K562 (cell line): Measurements from ENCODE around the gene FTH1. TPM values are rescaled to one million over a fixed set of nuclear protein-coding genes. Genes with fewer than 3 reads are reported as not detected.

Source experiments
- ATAC-seq: fragments of 200-7000 bp; cut with Tn5 transposase; 3 replicates; pipeline ENCODE4 v1.9.1; 2020; ENCODE audit warnings: moderate library complexity
- BruUV-seq: library from RNA; stranded (reverse); fragments of 400-500 nt; replicated peaks from 2 replicates; lab custom pipeline; 2021; lab: Mats Ljungman, UMichigan
- CTCF ChIA-PET: fragments of 300-600 bp; formaldehyde crosslinking; extraction: SDS; loops from one replicate; lab custom pipeline; 2021; ENCODE audit warnings: low intra/inter-chr PET ratio; lab: Yijun Ruan, JAX
- POLR2A ChIA-PET: fragments of 300-600, 350-650 bp; sonication (Branson Sonifier 250); formaldehyde crosslinking; extraction: SDS; loops from one replicate; lab custom pipeline; 2021; ENCODE audit warnings: antibody characterized with exemption, inconsistent platforms; lab: Yijun Ruan, JAX
- DNase-seq, 4 experiments: peaks; one replicate each; pipeline versions ENCODE4 v3.0.0 to v3.0.0-alpha.2; 2011 to 2018; ENCODE audit warnings: low spot score in 3 of 4, mixed read lengths in 3 of 4; ENCODE audit errors: extremely low read depth in 1 of 4
- FAIRE-seq: peaks from 2 replicates; lab custom pipeline; 2011; peaks lifted over from hg19 to GRCh38; lab: Jason Lieb, UNC
- H2AFZ ChIP-seq: 2 replicates; pipeline ENCODE4 v1.6.0; 2011; ENCODE audit warnings: low read depth, low read length, control low read depth, inconsistent platforms
- H3K27ac ChIP-seq: fragments of 200-600 bp; 3 replicates; pipeline ENCODE4 v1.8.0; 2011; ENCODE audit warnings: low read depth, mild to moderate bottlenecking, control low read depth, inconsistent platforms, low read length, moderate library complexity, mixed read lengths; ENCODE audit errors: extremely low read depth
- H3K27me3 ChIP-seq, 2 experiments: fragments of 300-600 bp in 1 of 2; 2 replicates in 1 of 2; 3 replicates in 1 of 2; pipeline versions ENCODE4 v1.6.0 to v1.8.0; 2011; ENCODE audit warnings: inconsistent platforms in 2 of 2, low read length in 2 of 2, mild to moderate bottlenecking in 1 of 2, mixed read lengths in 1 of 2, moderate library complexity in 1 of 2; ENCODE audit not compliant: control insufficient read depth in 2 of 2, insufficient read depth in 2 of 2
- H3K36me3 ChIP-seq: fragments of 300-600 bp; 3 replicates; pipeline ENCODE4 v1.8.0; 2011; ENCODE audit warnings: mild to moderate bottlenecking, low read length, inconsistent platforms; ENCODE audit not compliant: control insufficient read depth, insufficient read depth
- H3K4me1 ChIP-seq, 2 experiments: fragments of 200-600 bp in 1 of 2; replicated peaks in 1 of 2; 2 replicates in 1 of 2; 3 replicates in 1 of 2; pipeline versions ENCODE4 v1.5.1 to v1.8.0; 2011; ENCODE audit warnings: inconsistent platforms in 2 of 2, low read length in 2 of 2, mild to moderate bottlenecking in 1 of 2, mixed read lengths in 1 of 2, moderate library complexity in 1 of 2; ENCODE audit not compliant: control insufficient read depth in 2 of 2, insufficient read depth in 2 of 2
- H3K4me2 ChIP-seq: 2 replicates; pipeline ENCODE4 v1.6.1; 2011; ENCODE audit warnings: low read length, control low read depth, inconsistent platforms, mixed read lengths; ENCODE audit not compliant: insufficient read depth
- H3K4me3 ChIP-seq: fragments of 200-600 bp; sonication (generic), shearing (Covaris generic); 2 replicates; pipeline ENCODE4 v1.5.1; 2016; ENCODE audit warnings: control low read depth, inconsistent platforms
- H3K79me2 ChIP-seq: fragments of 200-600 bp; 3 replicates; pipeline ENCODE4 v1.8.0; 2011; ENCODE audit warnings: low read length, inconsistent platforms; ENCODE audit not compliant: control insufficient read depth, insufficient read depth
- H3K9ac ChIP-seq, 2 experiments: 2 replicates each; pipeline versions ENCODE4 v1.6.0 to v1.6.1; 2011; ENCODE audit warnings: low read depth in 2 of 2, low read length in 2 of 2, control low read depth in 1 of 2, inconsistent platforms in 1 of 2, mild to moderate bottlenecking in 1 of 2, mixed read lengths in 1 of 2; ENCODE audit not compliant: insufficient read depth in 1 of 2
- H3K9me1 ChIP-seq: one replicate; pipeline ENCODE4 v1.6.0; 2011; ENCODE audit warnings: inconsistent platforms, mild to moderate bottlenecking, low read length, moderate library complexity; ENCODE audit not compliant: control insufficient read depth, insufficient read depth
- H3K9me3 ChIP-seq: replicated peaks from 2 replicates; pipeline ENCODE4 v1.5.1; 2011; ENCODE audit warnings: low read depth, low read length, inconsistent platforms; ENCODE audit not compliant: control insufficient read depth, insufficient read depth
- H4K20me1 ChIP-seq: replicated peaks from 2 replicates; pipeline ENCODE4 v1.6.1; 2011; ENCODE audit warnings: low read length, inconsistent platforms, mixed read lengths; ENCODE audit not compliant: control insufficient read depth, insufficient read depth
- ELK1 ChIP-seq: sonication (generic); formaldehyde crosslinking; IDR thresholded peaks from 2 replicates; pipeline ENCODE4 v1.8.1; 2022; ENCODE audit warnings: missing genetic modification reagents
- ZC3H8 ChIP-seq: fragments of 450-650 bp; IDR thresholded peaks from 2 replicates; pipeline ENCODE4 v1.6.1; 2017
- ZNF384 ChIP-seq: IDR thresholded peaks from 2 replicates; pipeline ENCODE4 v1.6.1; 2012; ENCODE audit warnings: low read depth, low read length, improper control_type of control experiment
- ZNF766 ChIP-seq: fragments of 200-800 bp; sonication (Bioruptor generic); conservative IDR thresholded peaks from 2 replicates; pipeline ENCODE4 v1.6.1; 2016; ENCODE audit warnings: missing genetic modification characterization, missing compliant biosample characterization
- WGBS: fragments of 100-300 bp; shearing (Covaris generic); methylation state at CpG from one replicate; pipeline ENCODE4 v1.1.6; 2016; ENCODE audit warnings: low coverage, mixed read lengths; ENCODE audit not compliant: insufficient coverage; ENCODE audit errors: missing lambda C conversion rate; 5-methylcytosine and 5-hydroxymethylcytosine counted together
- in situ Hi-C: fragments of 300-500 bp; cut with MboI; formaldehyde crosslinking; loops from 4 replicates; pipeline ENCODE4 v1.15.0; 2018; ENCODE audit warnings: inconsistent platforms, mixed read lengths
- intact Hi-C: fragments of 100-400 bp; cut with micrococcal nuclease; formaldehyde crosslinking; loops from 2 replicates; pipeline ENCODE4 v1.14.2; 2022
- polyA plus RNA-seq, 8 experiments: library from polyadenylated mRNA; depleted of rRNA in 4 of 8; stranded (reverse) in 5 of 8; unstranded in 3 of 8; fragments of >200 nt; fragmentation: Nextera tagmentation in 2 of 8; fragmentation: Illumina TruSeq in 1 of 8; extraction: Ambion mirVana in 2 of 8; extraction: Trizol in 1 of 8; gene quantifications; 2 replicates each; pipeline versions ENCODE4 v1.2.1 to v1.2.3, GENCODE V29; 2011 to 2014; ENCODE audit warnings: inconsistent platforms in 1 of 8, missing spikeins in 1 of 8
- total RNA-seq, 7 experiments: library from RNA; depleted of rRNA in 6 of 7; stranded (reverse); fragments of >200 nt in 6 of 7; fragmentation: Illumina TruSeq in 2 of 7; extraction: Trizol in 2 of 7; gene quantifications; 2 replicates each; pipeline versions ENCODE4 v1.2.1 to v1.2.3, GENCODE V29; 2011 to 2021; ENCODE audit warnings: low replicate concordance in 1 of 7
- TF ChIP-seq, protein P1 (sequence below): sonication (generic); formaldehyde crosslinking; IDR thresholded peaks from 2 replicates; pipeline ENCODE4 v1.8.0; 2022; ENCODE audit warnings: mild to moderate bottlenecking, low read depth, missing genetic modification reagents
- TF ChIP-seq, protein P2 (sequence below): fragments of 250-450 bp; sonication (Bioruptor Pico); IDR thresholded peaks from 2 replicates; pipeline ENCODE4 v1.8.0; 2021; ENCODE audit warnings: moderate library complexity, mild to moderate bottlenecking, inconsistent platforms

FTH1 gene
- total and polyA plus RNA-seq, 9 of the 15 experiments (the other 6 are each of a cell fraction or from before 2014, with no cell fraction given), result 370 to 3,146 (median 802) TPM

GRCh38 chr11:62012832-62013461 is 45.5 kb upstream of the FTH1 start:
- DNase-seq, result no peak
- Histone ChIP-seq H3K9me1 (no peaks in the 10 kb centered on the region), H3K9me3 (no peaks in the 10 kb centered on the region), H3K9ac (peak overlapping the region in 1 of 2 experiments; percentile 66; a peak in 1 of 4 replicates), H3K36me3 (no peaks in the 10 kb centered on the region), H4K20me1 (no peaks in the 10 kb centered on the region), H3K79me2 (no peaks in the 10 kb centered on the region), H3K4me1 (peaks cover 29 to 35% of the 10 kb centered on the region in 2 experiments), H2AFZ (peak overlapping the region; percentile 57), H3K4me3 (no peak overlapping the region), H3K27ac (peak overlapping the region; percentile 37; the same call in 1 of the 3 replicates), H3K4me2 (no peak overlapping the region; the same call in 1 of the 2 replicates), H3K27me3 (no peaks in the 10 kb centered on the region; a peak in 1 of 5 replicates)
- in situ Hi-C loops (no loop called here), intact Hi-C loops (no loop called here)
- 34% methylated on average over 5 of the region's 5 CpGs for WGBS
- TF ChIP-seq ZNF766 (0 out of 2 replicates have a peak, but pooled peaks have one; percentile 19), ZNF384 (no peak), ELK1 (CRISPR knock-in tag) (no peak), ZC3H8 (no peak)
- TF ChIP-seq, protein P1, sequence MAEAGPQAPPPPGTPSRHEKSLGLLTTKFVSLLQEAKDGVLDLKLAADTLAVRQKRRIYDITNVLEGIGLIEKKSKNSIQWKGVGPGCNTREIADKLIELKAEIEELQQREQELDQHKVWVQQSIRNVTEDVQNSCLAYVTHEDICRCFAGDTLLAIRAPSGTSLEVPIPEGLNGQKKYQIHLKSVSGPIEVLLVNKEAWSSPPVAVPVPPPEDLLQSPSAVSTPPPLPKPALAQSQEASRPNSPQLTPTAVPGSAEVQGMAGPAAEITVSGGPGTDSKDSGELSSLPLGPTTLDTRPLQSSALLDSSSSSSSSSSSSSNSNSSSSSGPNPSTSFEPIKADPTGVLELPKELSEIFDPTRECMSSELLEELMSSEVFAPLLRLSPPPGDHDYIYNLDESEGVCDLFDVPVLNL (CRISPR knock-in tag), result no peak
- TF ChIP-seq, protein P2, sequence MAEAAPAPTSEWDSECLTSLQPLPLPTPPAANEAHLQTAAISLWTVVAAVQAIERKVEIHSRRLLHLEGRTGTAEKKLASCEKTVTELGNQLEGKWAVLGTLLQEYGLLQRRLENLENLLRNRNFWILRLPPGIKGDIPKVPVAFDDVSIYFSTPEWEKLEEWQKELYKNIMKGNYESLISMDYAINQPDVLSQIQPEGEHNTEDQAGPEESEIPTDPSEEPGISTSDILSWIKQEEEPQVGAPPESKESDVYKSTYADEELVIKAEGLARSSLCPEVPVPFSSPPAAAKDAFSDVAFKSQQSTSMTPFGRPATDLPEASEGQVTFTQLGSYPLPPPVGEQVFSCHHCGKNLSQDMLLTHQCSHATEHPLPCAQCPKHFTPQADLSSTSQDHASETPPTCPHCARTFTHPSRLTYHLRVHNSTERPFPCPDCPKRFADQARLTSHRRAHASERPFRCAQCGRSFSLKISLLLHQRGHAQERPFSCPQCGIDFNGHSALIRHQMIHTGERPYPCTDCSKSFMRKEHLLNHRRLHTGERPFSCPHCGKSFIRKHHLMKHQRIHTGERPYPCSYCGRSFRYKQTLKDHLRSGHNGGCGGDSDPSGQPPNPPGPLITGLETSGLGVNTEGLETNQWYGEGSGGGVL, result no peak
- CTCF ChIA-PET, result no interaction called here
- peak; percentile 23 for ATAC-seq
- POLR2A ChIA-PET, result interaction anchor here (0.9 to 2.0 kb wide), 3 partner anchors 12 to 47 kb away, joined by 3 to 10 read pairs (median 6); no protein-coding TSS in a partner anchor
- FAIRE-seq, result no peak
- BruUV-seq, result no TSS peak
